Measurements from ENCODE around the gene PBRM1. TPM values are rescaled to one million over a fixed set of nuclear protein-coding genes. Genes with fewer than 3 reads are reported as not detected.

PBRM1 gene
- total and polyA plus RNA-seq, 4 donors: 7.1 to 65.7 (median 38.7) TPM

DNA sequence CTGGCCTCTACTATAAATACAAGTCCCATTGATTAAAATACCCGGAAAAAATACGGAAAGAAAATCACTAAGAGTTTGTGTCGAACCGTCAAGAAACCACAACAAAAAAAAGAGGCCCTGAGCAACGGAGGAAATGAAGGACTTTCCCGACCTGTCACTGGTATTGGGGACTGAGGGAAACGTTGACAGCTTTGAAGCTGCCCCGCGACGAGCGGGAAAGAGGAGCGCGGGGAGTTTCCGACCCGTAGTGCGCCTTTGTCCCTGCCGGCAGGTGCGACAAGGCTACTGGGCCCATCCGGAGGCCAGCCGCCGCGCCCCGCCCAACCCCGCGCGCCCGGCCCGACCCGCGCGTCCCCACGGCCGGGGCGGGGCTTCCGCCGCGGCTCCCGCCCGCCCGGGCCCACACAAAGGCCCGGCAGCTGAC lies 416 bp downstream of the PBRM1 start:
- DNase-seq (ENCODE audit: low spot score): peak; percentile 83
- Histone ChIP-seq H3K27me3 (ENCODE audit: control insufficient read depth in 4 of 4, insufficient read depth in 4 of 4, low read length in 3 of 4) (no peaks in the 10 kb centered on the region), H3K36me3 (ENCODE audit: control insufficient read depth in 4 of 4, insufficient read depth in 3 of 4, low read depth in 1 of 4, low read length in 3 of 4) (peaks cover 7 to 31% (median 29%) of the 10 kb centered on the region in 4 donors), H3K9me3 (ENCODE audit: control insufficient read depth in 4 of 4, low read length in 3 of 4) (no peaks in the 10 kb centered on the region), H3K9ac (ENCODE audit: low read depth in 1 of 2, low read length in 2 of 2) (peak overlapping the region; percentile 97 to 99), H3K4me3 (ENCODE audit: low read depth in 1 of 3, low read length in 3 of 3) (peak overlapping the region; percentile 71 to 99 (median 83)), H3K27ac (ENCODE audit: low read depth in 1 of 2, low read length in 2 of 2) (peak overlapping the region; percentile 91 to 98), H3K4me1 (ENCODE audit: control insufficient read depth in 4 of 4, insufficient read depth in 4 of 4, low read length in 3 of 4) (peaks cover 13 to 48% (median 43%) of the 10 kb centered on the region in 4 donors)
- TF ChIP-seq NR2F2 (IDR thresholded peaks at IDR 0.05) (no peak), FOXA2 (IDR thresholded peaks at IDR 0.05) (no peak), TAF1 (conservative IDR thresholded peaks at IDR 0.05) (peak; percentile 31), RXRA (IDR thresholded peaks at IDR 0.05) (no peak), SP1 (IDR thresholded peaks at IDR 0.05) (no peak), JUND (IDR thresholded peaks at IDR 0.05) (no peak), EGR1 (IDR thresholded peaks at IDR 0.05; ENCODE audit: low read depth in 2 of 2) (no peak), RAD21 (IDR thresholded peaks at IDR 0.05) (no peak), YY1 (IDR thresholded peaks at IDR 0.05) (no peak), GABPA (IDR thresholded peaks at IDR 0.05 in 1 of 2, conservative IDR thresholded peaks at IDR 0.05 in 1 of 2) (peak in 1 of 2 donors; percentile 6)
- TF ChIP-seq, protein P1, sequence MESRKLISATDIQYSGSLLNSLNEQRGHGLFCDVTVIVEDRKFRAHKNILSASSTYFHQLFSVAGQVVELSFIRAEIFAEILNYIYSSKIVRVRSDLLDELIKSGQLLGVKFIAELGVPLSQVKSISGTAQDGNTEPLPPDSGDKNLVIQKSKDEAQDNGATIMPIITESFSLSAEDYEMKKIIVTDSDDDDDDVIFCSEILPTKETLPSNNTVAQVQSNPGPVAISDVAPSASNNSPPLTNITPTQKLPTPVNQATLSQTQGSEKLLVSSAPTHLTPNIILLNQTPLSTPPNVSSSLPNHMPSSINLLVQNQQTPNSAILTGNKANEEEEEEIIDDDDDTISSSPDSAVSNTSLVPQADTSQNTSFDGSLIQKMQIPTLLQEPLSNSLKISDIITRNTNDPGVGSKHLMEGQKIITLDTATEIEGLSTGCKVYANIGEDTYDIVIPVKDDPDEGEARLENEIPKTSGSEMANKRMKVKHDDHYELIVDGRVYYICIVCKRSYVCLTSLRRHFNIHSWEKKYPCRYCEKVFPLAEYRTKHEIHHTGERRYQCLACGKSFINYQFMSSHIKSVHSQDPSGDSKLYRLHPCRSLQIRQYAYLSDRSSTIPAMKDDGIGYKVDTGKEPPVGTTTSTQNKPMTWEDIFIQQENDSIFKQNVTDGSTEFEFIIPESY (IDR thresholded peaks at IDR 0.05): no peak
- TF ChIP-seq, protein P2, sequence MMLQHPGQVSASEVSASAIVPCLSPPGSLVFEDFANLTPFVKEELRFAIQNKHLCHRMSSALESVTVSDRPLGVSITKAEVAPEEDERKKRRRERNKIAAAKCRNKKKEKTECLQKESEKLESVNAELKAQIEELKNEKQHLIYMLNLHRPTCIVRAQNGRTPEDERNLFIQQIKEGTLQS (IDR thresholded peaks at IDR 0.05): no peak
- WGBS: under 1% methylated on average over 41 of the region's 41 CpGs

DNA sequence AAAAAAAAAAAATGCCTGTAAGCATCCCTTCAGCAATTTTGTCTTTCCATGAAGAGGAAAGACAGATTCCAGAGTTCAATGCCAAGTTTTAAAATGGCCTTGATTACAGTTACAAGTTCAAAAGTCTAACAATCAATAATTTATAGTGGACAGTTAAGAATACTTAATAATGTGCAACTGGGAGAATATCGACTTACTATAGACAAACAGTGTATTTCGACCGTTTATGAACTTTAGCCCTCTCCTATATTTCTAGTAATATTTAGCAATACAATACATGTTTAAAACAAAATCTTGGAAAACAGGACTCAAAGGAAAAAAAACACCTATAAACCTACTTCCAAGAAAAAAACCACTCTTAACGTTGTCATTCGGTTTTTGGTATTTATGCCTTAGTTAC lies 1.5 kb downstream of the PBRM1 start:
- Histone ChIP-seq H3K27ac (ENCODE audit: low read depth in 1 of 2, low read length in 2 of 2) (peak overlapping the region; percentile 85 to 98), H3K9ac (ENCODE audit: low read depth in 1 of 2, low read length in 2 of 2) (peak overlapping the region in 1 of 2 donors; percentile 99), H3K4me1 (ENCODE audit: control insufficient read depth in 4 of 4, insufficient read depth in 4 of 4, low read length in 3 of 4) (peaks cover 16 to 52% (median 46%) of the 10 kb centered on the region in 4 donors)

More for the DNA sequence above, 1.5 kb downstream of the PBRM1 start:
- no peaks in the 10 kb centered on the region for H3K9me3 ChIP-seq (ENCODE audit: control insufficient read depth in 4 of 4, low read length in 3 of 4)
- H3K27me3 ChIP-seq (ENCODE audit: control insufficient read depth in 4 of 4, insufficient read depth in 4 of 4, low read length in 3 of 4): no peaks in the 10 kb centered on the region
- TF ChIP-seq HNF4G (IDR thresholded peaks at IDR 0.05) (peak; percentile 27), HNF4A (conservative IDR thresholded peaks at IDR 0.05) (peak; percentile 13 to 43), FOXA1 (IDR thresholded peaks at IDR 0.05) (no peak)
- TF ChIP-seq, protein P3, sequence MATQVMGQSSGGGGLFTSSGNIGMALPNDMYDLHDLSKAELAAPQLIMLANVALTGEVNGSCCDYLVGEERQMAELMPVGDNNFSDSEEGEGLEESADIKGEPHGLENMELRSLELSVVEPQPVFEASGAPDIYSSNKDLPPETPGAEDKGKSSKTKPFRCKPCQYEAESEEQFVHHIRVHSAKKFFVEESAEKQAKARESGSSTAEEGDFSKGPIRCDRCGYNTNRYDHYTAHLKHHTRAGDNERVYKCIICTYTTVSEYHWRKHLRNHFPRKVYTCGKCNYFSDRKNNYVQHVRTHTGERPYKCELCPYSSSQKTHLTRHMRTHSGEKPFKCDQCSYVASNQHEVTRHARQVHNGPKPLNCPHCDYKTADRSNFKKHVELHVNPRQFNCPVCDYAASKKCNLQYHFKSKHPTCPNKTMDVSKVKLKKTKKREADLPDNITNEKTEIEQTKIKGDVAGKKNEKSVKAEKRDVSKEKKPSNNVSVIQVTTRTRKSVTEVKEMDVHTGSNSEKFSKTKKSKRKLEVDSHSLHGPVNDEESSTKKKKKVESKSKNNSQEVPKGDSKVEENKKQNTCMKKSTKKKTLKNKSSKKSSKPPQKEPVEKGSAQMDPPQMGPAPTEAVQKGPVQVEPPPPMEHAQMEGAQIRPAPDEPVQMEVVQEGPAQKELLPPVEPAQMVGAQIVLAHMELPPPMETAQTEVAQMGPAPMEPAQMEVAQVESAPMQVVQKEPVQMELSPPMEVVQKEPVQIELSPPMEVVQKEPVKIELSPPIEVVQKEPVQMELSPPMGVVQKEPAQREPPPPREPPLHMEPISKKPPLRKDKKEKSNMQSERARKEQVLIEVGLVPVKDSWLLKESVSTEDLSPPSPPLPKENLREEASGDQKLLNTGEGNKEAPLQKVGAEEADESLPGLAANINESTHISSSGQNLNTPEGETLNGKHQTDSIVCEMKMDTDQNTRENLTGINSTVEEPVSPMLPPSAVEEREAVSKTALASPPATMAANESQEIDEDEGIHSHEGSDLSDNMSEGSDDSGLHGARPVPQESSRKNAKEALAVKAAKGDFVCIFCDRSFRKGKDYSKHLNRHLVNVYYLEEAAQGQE (IDR thresholded peaks at IDR 0.05): no peak
- TF ChIP-seq, protein P4, sequence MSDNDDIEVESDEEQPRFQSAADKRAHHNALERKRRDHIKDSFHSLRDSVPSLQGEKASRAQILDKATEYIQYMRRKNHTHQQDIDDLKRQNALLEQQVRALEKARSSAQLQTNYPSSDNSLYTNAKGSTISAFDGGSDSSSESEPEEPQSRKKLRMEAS (IDR thresholded peaks at IDR 0.05): no peak
- no peak overlapping the region for H3K4me3 ChIP-seq (ENCODE audit: low read depth in 1 of 3, low read length in 3 of 3)
- 26% methylated on average over 5 of the region's 5 CpGs for WGBS
- H3K36me3 ChIP-seq (ENCODE audit: control insufficient read depth in 4 of 4, insufficient read depth in 3 of 4, low read depth in 1 of 4, low read length in 3 of 4): peaks cover 7 to 24% (median 20%) of the 10 kb centered on the region in 4 donors
- no peak for DNase-seq (ENCODE audit: low spot score)

Measured in liver (tissue), 9 donors.